HFFc6 (cell line): ENCODE data around the gene APOBEC3B. TPM values are rescaled to one million over a fixed set of nuclear protein-coding genes. Genes with fewer than 3 reads are reported as not detected.

Source experiments
- DNase-seq: peaks from one replicate; pipeline ENCODE4 v3.0.0-alpha.2; 2018
- H3K27ac Mint-ChIP-seq: 2 replicates; pipeline ENCODE4 v1.8.0; 2020; ENCODE audit warnings: mild to moderate bottlenecking, mixed read lengths
- H3K27me3 Mint-ChIP-seq: 2 replicates; pipeline ENCODE4 v1.8.0; 2021; ENCODE audit warnings: mild to moderate bottlenecking, moderate library complexity, mixed read lengths; ENCODE audit not compliant: insufficient read depth
- H3K36me3 Mint-ChIP-seq: 2 replicates; pipeline ENCODE4 v1.8.0; 2021; ENCODE audit warnings: low read depth, mixed read lengths
- H3K4me1 Mint-ChIP-seq: 2 replicates; pipeline ENCODE4 v1.8.0; 2020; ENCODE audit warnings: low read depth, mixed read lengths
- H3K4me3 Mint-ChIP-seq: 2 replicates; pipeline ENCODE4 v1.8.0; 2020; ENCODE audit warnings: mild to moderate bottlenecking, moderate library complexity, mixed read lengths
- H3K9me3 Mint-ChIP-seq: 2 replicates; pipeline ENCODE4 v1.8.0; 2020; ENCODE audit warnings: mild to moderate bottlenecking, mixed read lengths
- CTCF ChIP-seq: fragments of 200-600 bp; sonication (generic); IDR thresholded peaks from 2 replicates; pipeline ENCODE4 v1.5.0; 2021; ENCODE audit warnings: antibody characterized with exemption, mild to moderate bottlenecking
- total RNA-seq, 6 experiments: library from RNA; stranded (reverse); fragmentation: NEBNext Ultra II Directional; extraction: Animal tissue kit (Norgen Biotek cat#: 25700); gene quantifications; 2 replicates in 1 of 6; 3 replicates in 5 of 6; pipeline ENCODE4 v1.2.3, GENCODE V29; 2021

APOBEC3B gene
- total RNA-seq, 6 experiments from 2014 or later = 14.9 to 44.2 (median 39.4) TPM

GRCh38 chr22:38967451-38968450, 14.4 kb upstream of the APOBEC3B start:
- H3K9me3 Mint-ChIP-seq = no peaks in the 10 kb centered on the region
- no peaks in the 10 kb centered on the region for H3K4me1 Mint-ChIP-seq
- no peak for TF ChIP-seq CTCF
- DNase-seq = no peak
- H3K27me3 Mint-ChIP-seq = peaks cover 62% of the 10 kb centered on the region
- H3K27ac Mint-ChIP-seq = no peak overlapping the region
- H3K4me3 Mint-ChIP-seq = no peak overlapping the region
- no peaks in the 10 kb centered on the region for H3K36me3 Mint-ChIP-seq

- H3K36me3 Mint-ChIP-seq = no peaks in the 10 kb centered on the region
- no peak overlapping the region for H3K27ac Mint-ChIP-seq
- H3K9me3 Mint-ChIP-seq = no peaks in the 10 kb centered on the region
- peaks cover 62% of the 10 kb centered on the region for H3K27me3 Mint-ChIP-seq
- no peak overlapping the region for H3K4me3 Mint-ChIP-seq
- no peak for DNase-seq
- H3K4me1 Mint-ChIP-seq = no peaks in the 10 kb centered on the region
- TF ChIP-seq CTCF = no peak
Measured at GRCh38 chr22:38968801-38969200, 13.3 kb upstream of the APOBEC3B start.

- Mint-ChIP-seq H3K4me1 (no peaks in the 10 kb centered on the region), H3K27me3 (peaks cover 58% of the 10 kb centered on the region), H3K27ac (no peak overlapping the region), H3K9me3 (no peaks in the 10 kb centered on the region), H3K36me3 (no peaks in the 10 kb centered on the region), H3K4me3 (no peak overlapping the region)
- TF ChIP-seq CTCF = no peak
- no peak for DNase-seq
Measured at GRCh38 chr22:38970551-38970950, 11.6 kb upstream of the APOBEC3B start.

GRCh38 chr22:38971202-38971601, 10.9 kb upstream of the APOBEC3B start:
- H3K27ac Mint-ChIP-seq = no peak overlapping the region
- peaks cover 54% of the 10 kb centered on the region for H3K27me3 Mint-ChIP-seq
- H3K4me1 Mint-ChIP-seq = no peaks in the 10 kb centered on the region
- no peak for DNase-seq
- no peaks in the 10 kb centered on the region for H3K36me3 Mint-ChIP-seq
- peaks cover 6% of the 10 kb centered on the region; the same call in 1 of the 2 replicates for H3K9me3 Mint-ChIP-seq
- TF ChIP-seq CTCF = no peak
- no peak overlapping the region for H3K4me3 Mint-ChIP-seq

- DNase-seq = no peak
- peaks cover 50% of the 10 kb centered on the region for H3K27me3 Mint-ChIP-seq
- H3K9me3 Mint-ChIP-seq = peaks cover 6% of the 10 kb centered on the region; the same call in 1 of the 2 replicates
- H3K36me3 Mint-ChIP-seq = no peaks in the 10 kb centered on the region
- no peak overlapping the region for H3K27ac Mint-ChIP-seq
- TF ChIP-seq CTCF = no peak
- H3K4me3 Mint-ChIP-seq = no peak overlapping the region
- H3K4me1 Mint-ChIP-seq = no peaks in the 10 kb centered on the region
Measured at GRCh38 chr22:38971791-38972190, 10.4 kb upstream of the APOBEC3B start.
